Left lobe of liver (tissue), 2 donors: ENCODE measurements around the gene CYCS. TPM values are rescaled to one million over a fixed set of nuclear protein-coding genes. Genes with fewer than 3 reads are reported as not detected.
A peak's percentile ranks its signal among the peaks of the same experiment; 100 is the strongest.
"Not testable (repeated sequence)": the region's sequence is repeated elsewhere in the genome, so short reads cannot be mapped to it uniquely, and the experiment has no call there.

Experiments
- ATAC-seq: fragments of 200-7000 bp; cut with Tn5 transposase; one replicate; pipeline ENCODE4 v1.9.1; 2020; ENCODE audit warnings: mild to moderate bottlenecking, moderate library complexity
- DNase-seq: peaks from one replicate; pipeline ENCODE4 v3.0.0-alpha.2; 2020; ENCODE audit warnings: low spot score
- total RNA-seq: library from RNA; stranded (reverse); gene quantifications from one replicate; pipeline ENCODE4 v1.2.1, GENCODE V29; 2021
- donor health status: DM: no; HTN: no; CAD: no; lungs with moderate emphysema.
- donor health status: DM: no; HTN: yes; CAD: no.

The CYCS gene
- total RNA-seq = 46.6 TPM

GRCh38 chr7:25125137-25125946, at the start of gene CYCS:
TSS of gene CYCS (minus strand) at chr7:25125260. CDS start at chr7:25124119, 1,141 bp downstream.
- DNase-seq = peak; percentile 100

GRCh38 chr7:25173184-25173583, 48.1 kb upstream of the CYCS start:
- DNase-seq (no peak), ATAC-seq (no peak)

More at GRCh38 chr7:25125137-25125946, at the start of gene CYCS:
- ATAC-seq = peak; percentile 91

GRCh38 chr7:25171516-25171915, 46.5 kb upstream of the CYCS start:
- ATAC-seq (no peak), DNase-seq (no peak)

GRCh38 chr7:25171071-25171470, 46.0 kb upstream of the CYCS start:
- DNase-seq (no peak), ATAC-seq (no peak)

- no peak for DNase-seq
- ATAC-seq = no peak
These were observed 44.6 kb upstream of the CYCS start for GRCh38 chr7:25169683-25170082.

- DNase-seq (no peak), ATAC-seq (peak; percentile 38)
These were observed 43.1 kb upstream of the CYCS start for GRCh38 chr7:25168145-25168544.

GRCh38 chr7:25167262-25167843, 42.3 kb upstream of the CYCS start:
- DNase-seq (no peak), ATAC-seq (no peak)

- ATAC-seq = peak; percentile 68
- not testable (repeated sequence) for DNase-seq
These were observed 35.0 kb upstream of the CYCS start for GRCh38 chr7:25159983-25160596.

GRCh38 chr7:25158966-25159365, 33.9 kb upstream of the CYCS start:
- ATAC-seq (no peak), DNase-seq (no peak)

- no peak for DNase-seq
These were observed 26.7 kb upstream of the CYCS start for GRCh38 chr7:25151773-25152172.

GRCh38 chr7:25149836-25150235, 24.8 kb upstream of the CYCS start:
- DNase-seq (no peak), ATAC-seq (no peak)

More at GRCh38 chr7:25151773-25152172, 26.7 kb upstream of the CYCS start:
- ATAC-seq = no peak

GRCh38 chr7:25148772-25149575, 23.9 kb upstream of the CYCS start:
- ATAC-seq = no peak
- DNase-seq = no peak

GRCh38 chr7:25143763-25144162, 18.7 kb upstream of the CYCS start:
- DNase-seq (no peak), ATAC-seq (no peak)

GRCh38 chr7:25139536-25139935, 14.5 kb upstream of the CYCS start:
- ATAC-seq = no peak
- no peak for DNase-seq

- no peak for ATAC-seq
- no peak for DNase-seq
These were observed 9.4 kb upstream of the CYCS start for GRCh38 chr7:25134358-25135010.

GRCh38 chr7:25132430-25132829, 7.4 kb upstream of the CYCS start:
- DNase-seq (no peak), ATAC-seq (no peak)

GRCh38 chr7:25126751-25127150, 1.7 kb upstream of the CYCS start:
- no peak for DNase-seq
- ATAC-seq = no peak

GRCh38 chr7:25124465-25125136, 459 bp downstream of the CYCS start:
- ATAC-seq = peak; percentile 15
- DNase-seq = peak; percentile 46

GRCh38 chr7:25122373-25122772, 2.7 kb downstream of the CYCS start:
- no peak for ATAC-seq
- DNase-seq = no peak

GRCh38 chr7:25121599-25121998, 3.5 kb downstream of the CYCS start:
- DNase-seq (no peak), ATAC-seq (no peak)
